ENCODE data around the gene ZC3HAV1.

The ZC3HAV1 gene

GRCh38 chr7:139075871-139076686 is 33.4 kb downstream of the ZC3HAV1 start:
- H3K4me3 ChIP-seq (ENCODE audit: low read depth, low read length), result no peak overlapping the region
- no peak for TF ChIP-seq CTCF (IDR thresholded peaks at IDR 0.05; ENCODE audit: low read depth, low read length, missing control alignments)
- DNase-seq (ENCODE audit: low read depth), result no peak

GRCh38 chr7:139075031-139075652 is 34.4 kb downstream of the ZC3HAV1 start:
- TF ChIP-seq CTCF (IDR thresholded peaks at IDR 0.05; ENCODE audit: low read depth, low read length, missing control alignments), result peak; percentile 70
- peak; percentile 48 for DNase-seq (ENCODE audit: low read depth)
- H3K4me3 ChIP-seq (ENCODE audit: low read depth, low read length), result no peak overlapping the region

GRCh38 chr7:139072796-139073195 is 36.7 kb downstream of the ZC3HAV1 start:
- TF ChIP-seq CTCF (IDR thresholded peaks at IDR 0.05; ENCODE audit: low read depth, low read length, missing control alignments), result no peak
- no peak for DNase-seq (ENCODE audit: low read depth)
- H3K4me3 ChIP-seq (ENCODE audit: low read depth, low read length), result no peak overlapping the region

- no peak for DNase-seq (ENCODE audit: low read depth)
- no peak for TF ChIP-seq CTCF (IDR thresholded peaks at IDR 0.05; ENCODE audit: low read depth, low read length, missing control alignments)
- H3K4me3 ChIP-seq (ENCODE audit: low read depth, low read length), result no peak overlapping the region
Observed at GRCh38 chr7:139071680-139072079, 37.8 kb downstream of the ZC3HAV1 start.

GRCh38 chr7:139068544-139069399 is 40.7 kb downstream of the ZC3HAV1 start:
- no peak for DNase-seq (ENCODE audit: low read depth)

GRCh38 chr7:139066315-139066714 is 43.2 kb downstream of the ZC3HAV1 start:
- DNase-seq (ENCODE audit: low read depth), result no peak
- no peak overlapping the region for H3K4me3 ChIP-seq (ENCODE audit: low read depth, low read length)
- no peak for TF ChIP-seq CTCF (IDR thresholded peaks at IDR 0.05; ENCODE audit: low read depth, low read length, missing control alignments)

More at GRCh38 chr7:139068544-139069399, 40.7 kb downstream of the ZC3HAV1 start:
- TF ChIP-seq CTCF (IDR thresholded peaks at IDR 0.05; ENCODE audit: low read depth, low read length, missing control alignments), result no peak
- no peak overlapping the region for H3K4me3 ChIP-seq (ENCODE audit: low read depth, low read length)

Measured in GM12864 (cell line).